Natural killer cell (primary cell): ENCODE data around the gene TEAD4. TPM values are rescaled to one million over a fixed set of nuclear protein-coding genes. Genes with fewer than 3 reads are reported as not detected.

ENCODE experiments used
- ATAC-seq, 3 donors: fragments of 150-1000 bp in 2 of 3; fragments of 200-7000 bp in 1 of 3; cut with Tn5 transposase; 1 replicate in 1 of 3; 2 replicates in 2 of 3; pipeline ENCODE4 v1.10.0; 2021; ENCODE audit warnings: mild to moderate bottlenecking in 2 of 3, moderate library complexity in 2 of 3
- DNase-seq, 2 donors: peaks; one replicate each; pipeline versions ENCODE4 v3.0.0 to v3.0.0-alpha.2; 2013 to 2021; ENCODE audit warnings: mixed read lengths in 1 of 2
- H3K27ac ChIP-seq: one replicate; pipeline ENCODE4 v1.5.1; 2013; ENCODE audit warnings: mild to moderate bottlenecking, low read length
- H3K27me3 ChIP-seq: one replicate; pipeline ENCODE4 v1.6.1; 2013; ENCODE audit warnings: low read length; ENCODE audit not compliant: control insufficient read depth, insufficient read depth
- H3K36me3 ChIP-seq: one replicate; pipeline ENCODE4 v1.6.1; 2013; ENCODE audit warnings: low read length; ENCODE audit not compliant: control insufficient read depth, insufficient read depth
- H3K4me1 ChIP-seq: one replicate; pipeline ENCODE4 v1.6.1; 2013; ENCODE audit warnings: low read length; ENCODE audit not compliant: control insufficient read depth, insufficient read depth
- H3K4me3 ChIP-seq: one replicate; pipeline ENCODE4 v1.5.1; 2013; ENCODE audit warnings: low read length
- H3K9me3 ChIP-seq: one replicate; pipeline ENCODE4 v1.6.1; 2013; ENCODE audit warnings: low read length; ENCODE audit not compliant: control insufficient read depth, insufficient read depth
- H3K27ac Mint-ChIP-seq, 2 donors: one replicate each; pipeline ENCODE4 v1.8.0; 2022; ENCODE audit warnings: mild to moderate bottlenecking in 2 of 2, mixed read lengths in 2 of 2, moderate library complexity in 1 of 2
- H3K27me3 Mint-ChIP-seq, 2 donors: one replicate each; pipeline ENCODE4 v1.8.0; 2022; ENCODE audit warnings: low read depth in 2 of 2, mixed read lengths in 2 of 2
- H3K36me3 Mint-ChIP-seq: one replicate; pipeline ENCODE4 v1.8.0; 2022; ENCODE audit warnings: mixed read lengths
- H3K4me1 Mint-ChIP-seq, 2 donors: one replicate each; pipeline ENCODE4 v1.8.0; 2022; ENCODE audit warnings: mixed read lengths in 2 of 2
- H3K4me3 Mint-ChIP-seq: one replicate; pipeline ENCODE4 v1.8.0; 2022; ENCODE audit warnings: mild to moderate bottlenecking, moderate library complexity, mixed read lengths
- H3K9me3 Mint-ChIP-seq, 2 donors: one replicate each; pipeline ENCODE4 v1.8.0; 2022; ENCODE audit warnings: mixed read lengths in 2 of 2
- WGBS: methylation state at CpG from one replicate; pipeline ENCODE4 v1.1.7; 2013; ENCODE audit warnings: missing lambda C conversion rate; ENCODE audit not compliant: insufficient coverage; 5-methylcytosine and 5-hydroxymethylcytosine counted together
- intact Hi-C: fragments of 100-400 bp; cut with micrococcal nuclease; formaldehyde crosslinking; loops from one replicate; pipeline ENCODE4 v1.14.2; 2022
- total RNA-seq, 4 donors: library from RNA; stranded (reverse); fragments of 120-200 nt in 1 of 4; gene quantifications; one replicate each; pipeline versions ENCODE4 v1.2.3 to v1.2.4, GENCODE V29; 2013 to 2022
- TF ChIP-seq, protein P1 (sequence below): fragments of 200-600 bp; IDR thresholded peaks from one replicate; pipeline ENCODE4 v1.8.0; 2022; ENCODE audit warnings: antibody characterized with exemption

Gene TEAD4
- total RNA-seq, 3 donors from 2014 or later (not counting 1 experiment from before 2014, with no cell fraction given) = not detected

- Histone ChIP-seq H3K9me3 (no peaks in the 10 kb centered on the region), H3K4me3 (no peak overlapping the region), H3K27ac (no peak overlapping the region), H3K36me3 (no peaks in the 10 kb centered on the region), H3K27me3 (no peaks in the 10 kb centered on the region), H3K4me1 (no peaks in the 10 kb centered on the region)
- H3K4me1 Mint-ChIP-seq = no peaks in the 10 kb centered on the region
- WGBS = 79% methylated on average over 12 of the region's 12 CpGs
- no peaks in the 10 kb centered on the region for H3K36me3 Mint-ChIP-seq
- H3K27me3 Mint-ChIP-seq = peaks cover 9 to 11% of the 10 kb centered on the region in 2 donors
- DNase-seq = no peak
- H3K4me3 Mint-ChIP-seq = no peak overlapping the region
- TF ChIP-seq, protein P1, sequence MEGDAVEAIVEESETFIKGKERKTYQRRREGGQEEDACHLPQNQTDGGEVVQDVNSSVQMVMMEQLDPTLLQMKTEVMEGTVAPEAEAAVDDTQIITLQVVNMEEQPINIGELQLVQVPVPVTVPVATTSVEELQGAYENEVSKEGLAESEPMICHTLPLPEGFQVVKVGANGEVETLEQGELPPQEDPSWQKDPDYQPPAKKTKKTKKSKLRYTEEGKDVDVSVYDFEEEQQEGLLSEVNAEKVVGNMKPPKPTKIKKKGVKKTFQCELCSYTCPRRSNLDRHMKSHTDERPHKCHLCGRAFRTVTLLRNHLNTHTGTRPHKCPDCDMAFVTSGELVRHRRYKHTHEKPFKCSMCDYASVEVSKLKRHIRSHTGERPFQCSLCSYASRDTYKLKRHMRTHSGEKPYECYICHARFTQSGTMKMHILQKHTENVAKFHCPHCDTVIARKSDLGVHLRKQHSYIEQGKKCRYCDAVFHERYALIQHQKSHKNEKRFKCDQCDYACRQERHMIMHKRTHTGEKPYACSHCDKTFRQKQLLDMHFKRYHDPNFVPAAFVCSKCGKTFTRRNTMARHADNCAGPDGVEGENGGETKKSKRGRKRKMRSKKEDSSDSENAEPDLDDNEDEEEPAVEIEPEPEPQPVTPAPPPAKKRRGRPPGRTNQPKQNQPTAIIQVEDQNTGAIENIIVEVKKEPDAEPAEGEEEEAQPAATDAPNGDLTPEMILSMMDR = no peak
- H3K9me3 Mint-ChIP-seq = no peaks in the 10 kb centered on the region
- no peak for ATAC-seq
- intact Hi-C loops = no loop called here
- no peak overlapping the region for H3K27ac Mint-ChIP-seq
Observed at GRCh38 chr12:3055026-3055703, 96.0 kb downstream of the TEAD4 start.

DNA sequence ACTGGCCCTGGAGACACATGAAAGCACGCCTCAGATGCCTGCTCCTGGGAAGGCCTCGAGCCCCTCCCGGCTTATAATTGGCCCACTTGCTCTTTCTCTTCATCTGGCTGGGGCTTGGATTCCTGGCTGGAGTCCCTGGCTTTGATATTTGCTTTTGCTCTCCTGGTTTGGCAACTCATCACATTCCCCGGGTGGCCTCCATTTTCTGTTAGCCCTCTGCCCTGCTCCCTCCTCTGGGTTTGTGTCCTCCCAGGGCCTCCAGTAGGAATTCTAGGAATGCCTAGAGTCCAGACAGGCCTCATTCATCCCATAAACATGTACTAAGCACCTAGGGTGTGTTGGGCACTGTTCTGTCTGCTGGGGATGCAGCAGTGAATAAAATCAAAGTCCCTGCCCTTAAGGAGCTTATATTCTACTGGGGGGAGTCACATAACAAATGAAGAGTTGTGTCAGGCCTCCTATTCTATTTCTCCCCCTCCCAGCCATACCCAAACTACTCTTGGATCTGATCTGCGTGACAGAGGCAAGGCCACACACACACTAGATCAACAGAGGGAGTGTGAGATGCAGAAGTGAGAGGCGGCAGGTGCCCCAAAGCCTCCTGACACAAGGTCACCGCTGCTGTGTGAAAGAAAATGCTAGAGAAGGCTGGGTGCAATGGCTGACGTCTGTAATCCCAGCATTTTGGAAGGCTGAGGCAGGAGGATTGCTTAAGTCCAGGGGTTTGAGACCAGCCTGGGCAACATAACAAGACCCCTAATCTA, 96.7 kb downstream of the TEAD4 start:
- H3K4me1 Mint-ChIP-seq = no peaks in the 10 kb centered on the region
- H3K27ac Mint-ChIP-seq = no peak overlapping the region
- H3K4me3 Mint-ChIP-seq = no peak overlapping the region
- no peaks in the 10 kb centered on the region for H3K36me3 Mint-ChIP-seq
- no peaks in the 10 kb centered on the region for H3K27me3 ChIP-seq
- H3K4me3 ChIP-seq = no peak overlapping the region
- intact Hi-C loops = no loop called here
- no peaks in the 10 kb centered on the region for H3K9me3 Mint-ChIP-seq
- no peaks in the 10 kb centered on the region for H3K9me3 ChIP-seq
- no peaks in the 10 kb centered on the region for H3K4me1 ChIP-seq
- H3K27me3 Mint-ChIP-seq = peaks cover 9 to 13% of the 10 kb centered on the region in 2 donors
- no peaks in the 10 kb centered on the region for H3K36me3 ChIP-seq
- DNase-seq (no peak), ATAC-seq (no peak)
- TF ChIP-seq, protein P1 = no peak
- WGBS = 87% methylated on average over 7 of the region's 8 CpGs
- H3K27ac ChIP-seq = no peak overlapping the region

DNA sequence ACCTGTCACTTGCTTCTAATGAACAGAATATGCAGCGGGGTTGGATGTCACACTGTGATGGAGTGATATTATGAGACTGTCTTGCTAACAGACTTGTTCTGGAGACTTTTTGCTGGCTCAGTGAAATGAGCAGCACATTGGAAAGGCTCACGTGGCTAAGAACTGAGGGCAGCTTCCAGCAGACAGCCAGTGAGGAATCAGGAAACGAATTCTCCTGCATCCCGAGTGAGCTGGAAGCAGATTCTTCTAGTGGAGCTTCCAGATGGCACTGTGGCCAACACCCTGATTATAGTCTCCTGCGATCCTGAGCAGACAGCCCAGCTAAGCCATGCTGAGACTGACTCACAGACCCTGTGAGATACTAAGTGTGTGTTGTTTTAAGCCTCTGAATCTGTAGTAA, 101.9 kb downstream of the TEAD4 start:
- no peaks in the 10 kb centered on the region for H3K36me3 Mint-ChIP-seq
- no peak overlapping the region for H3K27ac Mint-ChIP-seq
- Histone ChIP-seq H3K36me3 (no peaks in the 10 kb centered on the region), H3K4me3 (no peak overlapping the region), H3K27ac (no peak overlapping the region), H3K4me1 (no peaks in the 10 kb centered on the region), H3K27me3 (no peaks in the 10 kb centered on the region), H3K9me3 (no peaks in the 10 kb centered on the region)
- peaks cover 20 to 31% of the 10 kb centered on the region in 2 donors for H3K27me3 Mint-ChIP-seq
- intact Hi-C loops = no loop called here
- TF ChIP-seq, protein P1 = no peak
- H3K9me3 Mint-ChIP-seq = peaks cover 0 to 2% of the 10 kb centered on the region in 2 donors
- H3K4me3 Mint-ChIP-seq = no peak overlapping the region
- ATAC-seq (no peak), DNase-seq (no peak)
- 79% methylated on average over 5 of the region's 5 CpGs for WGBS
- H3K4me1 Mint-ChIP-seq = no peaks in the 10 kb centered on the region
